HG03442 (cell line): ENCODE results near the gene COL28A1.
"Not testable (repeated sequence)": the region's sequence is repeated elsewhere in the genome, so short reads cannot be mapped to it uniquely, and the experiment has no call there.

Source experiments
- ATAC-seq: cut with Tn5 transposase; IDR thresholded peaks from one replicate; pipeline ENCODE4 v1.9.1; 2021; ENCODE audit warnings: mild to moderate bottlenecking, moderate library complexity; ENCODE audit not compliant: unreplicated experiment

The COL28A1 gene

GRCh38 chr7:7476381-7476780, 59.3 kb downstream of the COL28A1 start:
- ATAC-seq = no peak

- no peak for ATAC-seq
Measured at GRCh38 chr7:7475601-7476000, 60.1 kb downstream of the COL28A1 start.

- ATAC-seq = no peak
Measured at GRCh38 chr7:7474436-7474835, 61.2 kb downstream of the COL28A1 start.

GRCh38 chr7:7464991-7465765, 70.5 kb downstream of the COL28A1 start:
- ATAC-seq = not testable (repeated sequence)

GRCh38 chr7:7454000-7454399, 81.7 kb downstream of the COL28A1 start:
- no peak for ATAC-seq

- no peak for ATAC-seq
Measured at GRCh38 chr7:7452652-7453051, 83.0 kb downstream of the COL28A1 start.

GRCh38 chr7:7452119-7452518, 83.6 kb downstream of the COL28A1 start:
- no peak for ATAC-seq

GRCh38 chr7:7449055-7449454, 86.6 kb downstream of the COL28A1 start:
- no peak for ATAC-seq

- no peak for ATAC-seq
Measured at GRCh38 chr7:7446616-7447015, 89.1 kb downstream of the COL28A1 start.

- no peak for ATAC-seq
Measured at GRCh38 chr7:7443806-7444350, 91.8 kb downstream of the COL28A1 start.

- ATAC-seq = no peak
Measured at GRCh38 chr7:7439564-7439963, 96.1 kb downstream of the COL28A1 start.

GRCh38 chr7:7438851-7439250, 96.8 kb downstream of the COL28A1 start:
- ATAC-seq = no peak

GRCh38 chr7:7435978-7436377, 99.7 kb downstream of the COL28A1 start:
- no peak for ATAC-seq

GRCh38 chr7:7434329-7434728, 101.3 kb downstream of the COL28A1 start:
- ATAC-seq = no peak

- ATAC-seq = no peak
Measured at GRCh38 chr7:7433811-7434210, 101.9 kb downstream of the COL28A1 start.

GRCh38 chr7:7432979-7433378, 102.7 kb downstream of the COL28A1 start:
- ATAC-seq = no peak

GRCh38 chr7:7428806-7429205, 106.9 kb downstream of the COL28A1 start:
- no peak for ATAC-seq

GRCh38 chr7:7427363-7427762, 108.3 kb downstream of the COL28A1 start:
- no peak for ATAC-seq

- no peak for ATAC-seq
Measured at GRCh38 chr7:7426676-7427075, 109.0 kb downstream of the COL28A1 start.

- ATAC-seq = no peak
Measured at GRCh38 chr7:7425321-7425720, 110.4 kb downstream of the COL28A1 start.

GRCh38 chr7:7424151-7424873, 111.4 kb downstream of the COL28A1 start:
- ATAC-seq = peak; percentile 87

- ATAC-seq = no peak
Measured at GRCh38 chr7:7422641-7423040, 113.0 kb downstream of the COL28A1 start.
